ENCODE data around the gene PAX8. TPM values are rescaled to one million over a fixed set of nuclear protein-coding genes. Genes with fewer than 3 reads are reported as not detected.

PAX8 gene
- total RNA-seq, 1 donor from 2014 or later: 56.9 TPM

DNA sequence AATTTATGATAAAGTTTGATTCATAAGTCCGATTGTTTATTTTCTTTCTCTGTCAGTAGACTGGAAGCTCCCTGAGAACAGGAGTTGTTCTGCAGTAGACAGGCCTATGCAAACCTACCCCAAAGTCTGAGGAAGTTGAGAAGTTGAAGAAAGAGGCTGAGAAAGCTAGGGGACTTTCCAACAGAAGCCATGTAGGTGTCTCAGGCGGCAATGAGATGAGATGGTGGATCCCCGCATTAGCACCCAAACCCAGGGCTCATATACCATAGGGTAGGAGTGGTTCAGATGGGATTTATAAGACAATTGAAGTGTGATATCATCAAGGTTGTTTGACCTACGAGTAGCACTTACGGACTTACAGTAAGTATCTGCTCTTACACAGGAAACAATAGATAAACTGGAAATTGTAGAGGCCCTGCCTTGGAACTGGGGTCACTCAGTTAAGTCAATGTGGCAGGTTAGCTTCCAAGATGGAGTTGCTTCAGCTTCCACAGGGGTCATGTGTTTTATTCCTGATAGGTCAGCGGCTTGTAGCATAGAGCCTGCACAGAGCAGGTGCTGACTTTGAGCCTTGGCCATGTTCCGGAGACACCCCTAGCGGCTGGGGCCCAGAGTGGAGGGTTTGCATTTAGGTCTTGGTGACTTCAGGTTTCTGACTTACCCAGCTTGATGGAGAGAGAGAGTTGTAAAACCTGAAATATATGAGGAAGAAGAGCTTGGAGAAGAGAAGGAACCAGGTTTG lies 107.2 kb downstream of the PAX8 start:
- no peak overlapping the region for H3K4me3 Mint-ChIP-seq
- no peaks in the 10 kb centered on the region for H3K27me3 Mint-ChIP-seq
- TF ChIP-seq CTCF (conservative IDR thresholded peaks at IDR 0.05): no peak
- peaks cover 4% of the 10 kb centered on the region for H3K36me3 Mint-ChIP-seq
- H3K4me1 Mint-ChIP-seq (ENCODE audit: unreplicated experiment): peaks cover 11% of the 10 kb centered on the region
- no peak overlapping the region for H3K27ac Mint-ChIP-seq
- DNase-seq (ENCODE audit: extremely low spot score, unreplicated experiment): no peak
- H3K9me3 Mint-ChIP-seq: no peaks in the 10 kb centered on the region

DNA sequence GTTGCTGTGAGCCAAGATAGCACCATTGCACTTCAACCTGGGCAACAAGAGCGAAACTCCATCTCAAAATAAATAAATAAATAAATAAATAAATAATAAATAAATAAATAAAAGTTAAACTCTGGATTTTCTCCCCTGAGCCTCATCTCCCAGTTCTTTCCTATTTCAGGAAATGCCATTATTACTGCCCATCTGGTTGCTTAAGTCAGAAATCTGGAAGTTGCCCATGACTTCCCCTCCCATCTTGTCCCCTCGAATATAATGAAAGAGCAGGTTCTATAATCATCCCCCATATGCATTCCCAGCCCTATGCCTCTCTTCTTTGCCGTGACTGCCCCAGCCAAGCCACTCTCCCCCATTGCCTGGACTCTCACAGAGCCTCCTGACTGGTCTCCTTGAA lies 109.1 kb downstream of the PAX8 start:
- no peak for TF ChIP-seq CTCF (conservative IDR thresholded peaks at IDR 0.05)
- no peak for DNase-seq (ENCODE audit: extremely low spot score, unreplicated experiment)
- Mint-ChIP-seq H3K27me3 (no peaks in the 10 kb centered on the region), H3K4me1 (ENCODE audit: unreplicated experiment) (peaks cover 13% of the 10 kb centered on the region), H3K36me3 (peaks cover 4% of the 10 kb centered on the region), H3K4me3 (no peak overlapping the region), H3K9me3 (no peaks in the 10 kb centered on the region), H3K27ac (no peak overlapping the region)

DNA sequence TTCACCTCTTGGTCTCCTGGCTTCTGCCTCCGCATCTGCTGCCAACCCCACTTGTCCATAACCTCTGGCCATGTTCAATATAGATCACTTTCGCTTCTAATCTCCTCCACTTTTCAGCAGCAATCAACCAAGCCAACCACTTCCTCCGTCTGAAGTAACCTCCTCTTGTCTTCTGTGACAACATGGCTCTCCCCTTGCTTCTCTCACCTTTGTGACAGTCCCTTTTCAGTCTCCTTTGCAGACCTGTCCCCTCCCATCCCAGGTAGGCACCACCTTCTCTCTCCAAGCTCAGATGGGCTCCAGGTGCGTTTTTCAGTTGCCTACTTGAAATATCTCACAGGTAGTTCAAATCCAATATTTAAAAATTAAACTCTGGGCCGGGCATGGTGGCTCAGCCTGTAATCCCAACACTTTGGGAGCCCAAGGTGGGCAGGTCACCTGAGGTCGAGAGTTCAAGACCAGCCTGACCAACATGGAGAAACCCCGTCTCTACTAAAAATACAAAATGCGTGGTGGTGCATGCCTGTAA lies 109.7 kb downstream of the PAX8 start:
- H3K9me3 Mint-ChIP-seq: no peaks in the 10 kb centered on the region
- H3K27ac Mint-ChIP-seq: no peak overlapping the region
- peaks cover 4% of the 10 kb centered on the region for H3K36me3 Mint-ChIP-seq
- TF ChIP-seq CTCF (conservative IDR thresholded peaks at IDR 0.05): no peak
- no peak overlapping the region for H3K4me3 Mint-ChIP-seq
- peak; percentile 45 for DNase-seq (ENCODE audit: extremely low spot score, unreplicated experiment)
- no peaks in the 10 kb centered on the region for H3K27me3 Mint-ChIP-seq
- H3K4me1 Mint-ChIP-seq (ENCODE audit: unreplicated experiment): peaks cover 18% of the 10 kb centered on the region

- DNase-seq (ENCODE audit: extremely low spot score, unreplicated experiment): no peak
- Mint-ChIP-seq H3K27ac (no peak overlapping the region), H3K9me3 (no peaks in the 10 kb centered on the region), H3K4me3 (no peak overlapping the region), H3K4me1 (ENCODE audit: unreplicated experiment) (peaks cover 20% of the 10 kb centered on the region), H3K36me3 (peaks cover 4% of the 10 kb centered on the region), H3K27me3 (no peaks in the 10 kb centered on the region)
- TF ChIP-seq CTCF (conservative IDR thresholded peaks at IDR 0.05): no peak
Measured at GRCh38 chr2:113167962-113168340, 110.8 kb downstream of the PAX8 start.

- peaks cover 27% of the 10 kb centered on the region for H3K4me1 Mint-ChIP-seq (ENCODE audit: unreplicated experiment)
- H3K36me3 Mint-ChIP-seq: peaks cover 4% of the 10 kb centered on the region
- H3K4me3 Mint-ChIP-seq: no peak overlapping the region
- no peaks in the 10 kb centered on the region for H3K27me3 Mint-ChIP-seq
- DNase-seq (ENCODE audit: extremely low spot score, unreplicated experiment): peak; percentile 62
- H3K27ac Mint-ChIP-seq: peak overlapping the region; percentile 3
- no peak for TF ChIP-seq CTCF (conservative IDR thresholded peaks at IDR 0.05)
- H3K9me3 Mint-ChIP-seq: no peaks in the 10 kb centered on the region
Measured at GRCh38 chr2:113167115-113167932, 111.4 kb downstream of the PAX8 start.
